ENCODE results near the gene SIGLEC1.

DNA sequence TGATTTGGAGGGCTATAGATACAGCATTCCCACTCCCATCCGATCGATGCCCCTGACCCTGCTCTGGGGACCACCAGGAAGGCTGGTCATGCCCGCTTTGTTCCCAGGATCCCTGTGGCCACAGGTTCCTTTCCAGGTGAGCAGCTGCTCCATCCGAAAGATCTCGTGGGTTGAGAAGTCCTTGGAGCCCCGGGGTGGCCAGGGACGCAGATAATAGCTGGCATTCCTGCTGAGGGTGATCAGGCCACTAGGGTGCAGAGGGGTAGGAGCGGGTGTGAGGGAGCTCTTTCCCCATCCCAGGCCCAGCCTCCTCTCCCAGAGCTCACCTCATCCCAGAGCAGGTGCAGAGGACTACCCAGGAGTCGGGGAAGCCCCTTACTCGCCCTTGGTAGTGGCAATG lies 38.0 kb downstream of the SIGLEC1 start:
- TF ChIP-seq, protein P1, sequence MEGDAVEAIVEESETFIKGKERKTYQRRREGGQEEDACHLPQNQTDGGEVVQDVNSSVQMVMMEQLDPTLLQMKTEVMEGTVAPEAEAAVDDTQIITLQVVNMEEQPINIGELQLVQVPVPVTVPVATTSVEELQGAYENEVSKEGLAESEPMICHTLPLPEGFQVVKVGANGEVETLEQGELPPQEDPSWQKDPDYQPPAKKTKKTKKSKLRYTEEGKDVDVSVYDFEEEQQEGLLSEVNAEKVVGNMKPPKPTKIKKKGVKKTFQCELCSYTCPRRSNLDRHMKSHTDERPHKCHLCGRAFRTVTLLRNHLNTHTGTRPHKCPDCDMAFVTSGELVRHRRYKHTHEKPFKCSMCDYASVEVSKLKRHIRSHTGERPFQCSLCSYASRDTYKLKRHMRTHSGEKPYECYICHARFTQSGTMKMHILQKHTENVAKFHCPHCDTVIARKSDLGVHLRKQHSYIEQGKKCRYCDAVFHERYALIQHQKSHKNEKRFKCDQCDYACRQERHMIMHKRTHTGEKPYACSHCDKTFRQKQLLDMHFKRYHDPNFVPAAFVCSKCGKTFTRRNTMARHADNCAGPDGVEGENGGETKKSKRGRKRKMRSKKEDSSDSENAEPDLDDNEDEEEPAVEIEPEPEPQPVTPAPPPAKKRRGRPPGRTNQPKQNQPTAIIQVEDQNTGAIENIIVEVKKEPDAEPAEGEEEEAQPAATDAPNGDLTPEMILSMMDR (IDR thresholded peaks at IDR 0.05 in 4 of 5, conservative IDR thresholded peaks at IDR 0.05 in 1 of 5): no peak
- TF ChIP-seq POLR2A (IDR thresholded peaks at IDR 0.05): no peak
